Suprapubic skin (tissue), 3 donors: ENCODE results near the gene DRAP1.

Experiments
- POLR2AphosphoS5 ChIP-seq, 3 donors: sonication (generic); formaldehyde crosslinking; IDR thresholded peaks; one replicate each; pipeline ENCODE4 v1.6.1; 2017; ENCODE audit warnings: antibody characterized with exemption in 3 of 3
- TF ChIP-seq, protein P1 (sequence below), 2 donors: fragments of 200-600 bp in 1 of 2; fragments of 450-650 bp in 1 of 2; sonication (generic) in 1 of 2; IDR thresholded peaks; one replicate each; pipeline ENCODE4 v1.5.1; 2016 to 2019; ENCODE audit warnings: antibody characterized with exemption in 2 of 2, mild to moderate bottlenecking in 1 of 2, moderate library complexity in 1 of 2

GRCh38 chr11:65921876-65922275 lies 2.6 kb downstream of the DRAP1 start:
- TF ChIP-seq, protein P1, sequence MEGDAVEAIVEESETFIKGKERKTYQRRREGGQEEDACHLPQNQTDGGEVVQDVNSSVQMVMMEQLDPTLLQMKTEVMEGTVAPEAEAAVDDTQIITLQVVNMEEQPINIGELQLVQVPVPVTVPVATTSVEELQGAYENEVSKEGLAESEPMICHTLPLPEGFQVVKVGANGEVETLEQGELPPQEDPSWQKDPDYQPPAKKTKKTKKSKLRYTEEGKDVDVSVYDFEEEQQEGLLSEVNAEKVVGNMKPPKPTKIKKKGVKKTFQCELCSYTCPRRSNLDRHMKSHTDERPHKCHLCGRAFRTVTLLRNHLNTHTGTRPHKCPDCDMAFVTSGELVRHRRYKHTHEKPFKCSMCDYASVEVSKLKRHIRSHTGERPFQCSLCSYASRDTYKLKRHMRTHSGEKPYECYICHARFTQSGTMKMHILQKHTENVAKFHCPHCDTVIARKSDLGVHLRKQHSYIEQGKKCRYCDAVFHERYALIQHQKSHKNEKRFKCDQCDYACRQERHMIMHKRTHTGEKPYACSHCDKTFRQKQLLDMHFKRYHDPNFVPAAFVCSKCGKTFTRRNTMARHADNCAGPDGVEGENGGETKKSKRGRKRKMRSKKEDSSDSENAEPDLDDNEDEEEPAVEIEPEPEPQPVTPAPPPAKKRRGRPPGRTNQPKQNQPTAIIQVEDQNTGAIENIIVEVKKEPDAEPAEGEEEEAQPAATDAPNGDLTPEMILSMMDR (IDR thresholded peaks at IDR 0.05) = no peak
- TF ChIP-seq POLR2AphosphoS5 (IDR thresholded peaks at IDR 0.05) = no peak
